ENCODE results near the gene TNKS1BP1. TPM values are rescaled to one million over a fixed set of nuclear protein-coding genes. Genes with fewer than 3 reads are reported as not detected.
A peak's percentile ranks its signal among the peaks of the same experiment; 100 is the strongest.

The TNKS1BP1 gene
- total and polyA plus RNA-seq, 7 donors: 26.4 to 133 (median 43.8) TPM

- TF ChIP-seq EP300 (IDR thresholded peaks at IDR 0.05) (no peak), CTCF (IDR thresholded peaks at IDR 0.05) (no peak), POLR2A (IDR thresholded peaks at IDR 0.05) (no peak), POLR2AphosphoS5 (IDR thresholded peaks at IDR 0.05) (no peak)
- no peak for DNase-seq
- Histone ChIP-seq H3K9me3 (no peaks in the 10 kb centered on the region), H3K27me3 (no peaks in the 10 kb centered on the region), H3K4me3 (no peak overlapping the region), H3K36me3 (peaks cover 20 to 40% (median 22%) of the 10 kb centered on the region in 4 donors), H3K27ac (peak overlapping the region; percentile 72 to 91 (median 87)), H3K4me1 (peaks cover 0 to 53% (median 44%) of the 10 kb centered on the region in 4 donors)
- intact Hi-C loops (cut with DNase I): no loop called here
- 78 to 87% methylated on average over 6 of the region's 6 CpGs for WGBS, 2 donors
These were observed 14.7 kb downstream of the TNKS1BP1 start for GRCh38 chr11:57310091-57310490.

DNA sequence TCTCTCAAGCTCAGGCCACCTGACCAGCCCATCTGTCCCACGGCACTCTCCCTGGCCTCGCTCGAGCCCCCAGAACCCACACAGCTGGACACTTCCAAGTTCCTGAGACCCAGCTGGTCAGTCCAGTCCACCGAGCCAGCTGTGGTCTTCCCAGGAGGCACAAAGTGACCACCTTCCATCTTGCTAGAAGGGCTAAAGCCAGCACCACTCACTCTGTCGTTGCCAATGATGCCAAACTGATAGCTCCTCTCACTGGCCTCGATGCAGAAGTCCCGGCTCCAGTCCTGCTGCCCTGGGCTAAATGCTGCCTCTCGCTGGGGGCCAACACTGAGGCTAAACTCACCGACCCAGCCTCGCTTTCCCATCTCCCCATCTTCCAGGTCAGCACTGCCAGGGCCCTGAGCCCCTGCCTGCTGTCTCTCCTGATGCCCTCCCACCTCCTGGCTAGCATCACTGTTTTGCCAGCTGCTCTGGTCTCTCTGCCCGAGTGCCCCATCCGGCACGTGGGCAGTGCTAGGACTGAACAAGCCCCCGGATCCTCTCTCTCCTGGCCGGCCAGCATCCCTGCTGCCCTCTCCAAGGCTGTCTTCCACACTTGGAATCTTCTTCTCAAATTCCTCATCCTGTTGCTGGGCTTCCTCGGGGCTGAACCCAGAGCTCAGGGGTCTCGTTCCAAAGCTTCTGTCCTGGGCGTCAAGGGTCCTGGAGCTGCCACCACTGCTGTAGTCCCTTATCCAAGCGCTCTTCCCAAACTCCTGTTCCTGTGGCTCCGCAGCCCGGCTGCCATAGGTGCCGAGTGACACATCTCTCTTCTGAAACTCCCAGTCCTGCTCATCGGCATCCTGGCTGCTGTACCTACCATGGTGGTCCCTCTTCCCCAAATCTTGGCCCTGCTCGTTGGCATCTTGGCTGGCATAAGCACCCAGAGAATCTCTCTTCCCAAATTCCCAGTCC, 15.4 kb downstream of the TNKS1BP1 start:
- DNase-seq: no peak
- Histone ChIP-seq H3K36me3 (peaks cover 16 to 33% (median 18%) of the 10 kb centered on the region in 4 donors), H3K27ac (peak overlapping the region in 3 of 4 donors; percentile 72 to 91 (median 84)), H3K9me3 (no peaks in the 10 kb centered on the region), H3K4me3 (no peak overlapping the region), H3K4me1 (peaks cover 0 to 53% (median 51%) of the 10 kb centered on the region in 4 donors), H3K27me3 (no peaks in the 10 kb centered on the region)
- intact Hi-C loops (cut with DNase I): no loop called here
- TF ChIP-seq EP300 (IDR thresholded peaks at IDR 0.05) (no peak), POLR2AphosphoS5 (IDR thresholded peaks at IDR 0.05) (peak in 1 of 4 donors; percentile 29)
- WGBS, 2 donors: 92 to 94% methylated on average over 24 of the region's 24 CpGs

GRCh38 chr11:57308426-57309060, 16.2 kb downstream of the TNKS1BP1 start:
- Histone ChIP-seq H3K27me3 (no peaks in the 10 kb centered on the region), H3K36me3 (peaks cover 10 to 25% (median 13%) of the 10 kb centered on the region in 4 donors), H3K9me3 (no peaks in the 10 kb centered on the region), H3K27ac (peak overlapping the region in 1 of 4 donors; percentile 11), H3K4me1 (peaks cover 0 to 58% (median 54%) of the 10 kb centered on the region in 4 donors), H3K4me3 (no peak overlapping the region)
- no peak for TF ChIP-seq POLR2A (IDR thresholded peaks at IDR 0.05)
- TF ChIP-seq CTCF (IDR thresholded peaks at IDR 0.05): no peak
- TF ChIP-seq POLR2AphosphoS5 (IDR thresholded peaks at IDR 0.05): no peak
- intact Hi-C loops (cut with DNase I): no loop called here
- no peak for DNase-seq
- 92 to 93% methylated on average over 10 of the region's 10 CpGs for WGBS, 2 donors

GRCh38 chr11:57307666-57308270, 17.0 kb downstream of the TNKS1BP1 start:
- Histone ChIP-seq H3K36me3 (peaks cover 4 to 19% (median 10%) of the 10 kb centered on the region in 4 donors), H3K4me1 (peaks cover 0 to 58% (median 53%) of the 10 kb centered on the region in 4 donors), H3K4me3 (no peak overlapping the region), H3K27ac (no peak overlapping the region), H3K27me3 (no peaks in the 10 kb centered on the region), H3K9me3 (no peaks in the 10 kb centered on the region)
- peak; percentile 54 for DNase-seq
- intact Hi-C loops (cut with DNase I): no loop called here
- WGBS, 2 donors: 73 to 82% methylated on average over 7 of the region's 7 CpGs
- TF ChIP-seq POLR2A (IDR thresholded peaks at IDR 0.05) (no peak), POLR2AphosphoS5 (IDR thresholded peaks at IDR 0.05) (no peak), CTCF (IDR thresholded peaks at IDR 0.05) (no peak), EP300 (IDR thresholded peaks at IDR 0.05) (no peak)
